HepG2 (cell line): Measurements from ENCODE around the gene SRSF1. TPM values are rescaled to one million over a fixed set of nuclear protein-coding genes. Genes with fewer than 3 reads are reported as not detected.

Experiments used
- ASH2L ChIP-seq: fragments of 300-600, 200-600 bp; sonication (generic); IDR thresholded peaks from 2 replicates; pipeline ENCODE4 v1.7.0; 2017; ENCODE audit warnings: low read depth, mild to moderate bottlenecking, moderate library complexity, mixed read lengths, low read length; ENCODE audit not compliant: insufficient read length
- DMAP1 ChIP-seq: IDR thresholded peaks from 2 replicates; pipeline ENCODE4 v1.6.1; 2016
- HOXA3 ChIP-seq: sonication (generic); formaldehyde crosslinking; IDR thresholded peaks from 2 replicates; pipeline ENCODE4 v1.5.0; 2020; ENCODE audit warnings: missing genetic modification reagents
- KDM2A ChIP-seq: sonication (generic); formaldehyde crosslinking; IDR thresholded peaks from 2 replicates; pipeline ENCODE4 v1.4.0; 2020; ENCODE audit warnings: low read depth, missing genetic modification reagents, borderline replicate concordance
- MED8 ChIP-seq: sonication (generic); formaldehyde crosslinking; IDR thresholded peaks from 2 replicates; pipeline ENCODE4 v1.8.1; 2023; ENCODE audit warnings: mild to moderate bottlenecking, missing genetic modification reagents; ENCODE audit not compliant: insufficient replicate concordance
- MEIS2 ChIP-seq: sonication (generic); formaldehyde crosslinking; IDR thresholded peaks from 2 replicates; pipeline ENCODE4 v1.9.0; 2021; ENCODE audit warnings: mild to moderate bottlenecking, missing genetic modification reagents
- SAP130 ChIP-seq: IDR thresholded peaks from 2 replicates; pipeline ENCODE4 v1.6.1; 2016; ENCODE audit warnings: low read depth
- YEATS2 ChIP-seq: sonication (generic); formaldehyde crosslinking; IDR thresholded peaks from 2 replicates; pipeline ENCODE4 v1.4.0; 2020; ENCODE audit warnings: missing genetic modification reagents, borderline replicate concordance
- ZFP41 ChIP-seq: sonication (generic); formaldehyde crosslinking; IDR thresholded peaks from 2 replicates; pipeline ENCODE4 v1.4.0; 2020; ENCODE audit warnings: mild to moderate bottlenecking, missing genetic modification reagents, borderline replicate concordance
- ZFX ChIP-seq: sonication (generic); formaldehyde crosslinking; IDR thresholded peaks from 2 replicates; pipeline ENCODE4 v1.4.0; 2020; ENCODE audit warnings: mild to moderate bottlenecking, low read depth, missing genetic modification reagents, moderate library complexity
- ZNF235 ChIP-seq: sonication (generic); formaldehyde crosslinking; IDR thresholded peaks from 2 replicates; pipeline ENCODE4 v1.8.1; 2023; ENCODE audit warnings: mild to moderate bottlenecking, missing genetic modification reagents, borderline replicate concordance
- ZNF331 ChIP-seq: sonication (generic); formaldehyde crosslinking; IDR thresholded peaks from 2 replicates; pipeline ENCODE4 v1.4.0; 2020; ENCODE audit warnings: missing genetic modification reagents
- ZNF547 ChIP-seq: sonication (generic); formaldehyde crosslinking; IDR thresholded peaks from 2 replicates; pipeline ENCODE4 v1.5.1; 2020; ENCODE audit warnings: mild to moderate bottlenecking, missing genetic modification reagents
- ZNF737 ChIP-seq: sonication (generic); formaldehyde crosslinking; IDR thresholded peaks from 2 replicates; pipeline ENCODE4 v1.5.0; 2020; ENCODE audit warnings: missing genetic modification reagents, mild to moderate bottlenecking, borderline replicate concordance
- polyA plus RNA-seq, 8 experiments: library from polyadenylated mRNA; depleted of rRNA in 3 of 8; stranded (reverse) in 7 of 8; unstranded in 1 of 8; fragments of >200 nt; fragmentation: Illumina TruSeq in 4 of 8; extraction: Trizol in 4 of 8; gene quantifications; 2 replicates each; pipeline versions ENCODE4 v1.2.1 to v1.2.3, GENCODE V29; 2011 to 2016; ENCODE audit warnings: low read depth in 4 of 8, missing spikeins in 1 of 8, mixed read lengths in 1 of 8; ENCODE audit not compliant: insufficient read depth in 1 of 8
- total RNA-seq, 5 experiments: library from RNA; depleted of rRNA; stranded (reverse); fragments of >200 nt; fragmentation: Illumina TruSeq; extraction: Trizol; gene quantifications; 2 replicates each; pipeline ENCODE4 v1.2.3, GENCODE V29; 2016; ENCODE audit warnings: low read depth in 1 of 5
- TF ChIP-seq, protein P1 (sequence below), 2 experiments: sonication (generic) in 1 of 2; formaldehyde crosslinking in 1 of 2; IDR thresholded peaks; 2 replicates each; pipeline versions ENCODE4 v1.4.0 to v1.6.1; 2018 to 2020; ENCODE audit warnings: missing genetic modification reagents in 2 of 2, borderline replicate concordance in 1 of 2, low read depth in 1 of 2, mild to moderate bottlenecking in 1 of 2, missing biosample characterization in 1 of 2
- TF ChIP-seq, protein P2 (sequence below): sonication (generic); formaldehyde crosslinking; IDR thresholded peaks from 2 replicates; pipeline ENCODE4 v1.5.0; 2020; ENCODE audit warnings: missing genetic modification reagents
- TF ChIP-seq, protein P3 (sequence below): sonication (generic); formaldehyde crosslinking; IDR thresholded peaks from 2 replicates; pipeline ENCODE4 v1.4.0; 2020; ENCODE audit warnings: mild to moderate bottlenecking, missing genetic modification reagents

The SRSF1 gene
- total and polyA plus RNA-seq, 2 of the 13 experiments (the other 11 are each of a cell fraction or from before 2014, with no cell fraction given): 142 to 445 TPM

DNA sequence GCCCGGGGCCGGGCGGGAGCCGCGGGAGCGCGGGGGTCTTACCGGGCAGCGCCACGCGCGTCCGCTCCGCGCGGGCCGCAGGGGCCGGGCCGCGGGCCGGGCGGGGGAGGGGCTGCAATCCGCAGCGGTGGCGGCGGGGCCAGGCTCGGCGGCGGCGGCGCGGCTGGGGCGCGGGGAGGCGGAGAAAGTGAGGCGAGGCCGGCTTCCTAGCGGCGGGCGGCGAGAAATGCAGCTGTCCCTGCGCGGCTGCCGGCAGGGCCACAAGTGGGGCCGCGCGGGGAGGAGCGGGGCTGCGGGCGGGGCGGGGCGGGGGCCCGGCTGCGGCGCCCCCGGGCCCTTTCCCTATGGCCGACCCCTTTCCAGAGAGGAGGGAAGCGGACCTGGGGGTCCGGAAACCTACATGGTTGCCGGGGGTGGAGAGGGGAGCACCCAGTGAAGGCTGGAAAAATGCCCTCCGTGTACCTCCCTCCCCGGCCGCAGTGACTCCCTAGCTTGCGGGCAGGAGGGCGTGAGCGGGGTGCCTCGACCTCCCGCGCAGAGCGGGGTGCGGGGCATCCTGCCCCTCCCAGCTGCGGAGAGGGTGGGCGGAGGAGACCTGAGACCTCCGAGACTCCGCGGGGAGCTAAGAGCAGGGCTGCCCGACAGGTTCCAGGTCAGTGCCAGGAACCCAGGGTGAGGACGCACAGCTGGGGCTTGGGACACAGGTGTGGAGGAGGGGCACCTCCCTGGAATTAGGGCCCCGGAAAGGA, 51.7 kb downstream of the SRSF1 start, which contains the start of gene CUEDC1 (continued):
- TF ChIP-seq HOXA3 (CRISPR knock-in tag) (peak; percentile 43; the same call in 1 of the 2 replicates), MEIS2 (0 out of 2 replicates have a peak, but pooled peaks have one; percentile 26), YEATS2 (no peak), DMAP1 (CRISPR knock-in tag) (no peak), ASH2L (peak; percentile 22), ZFX (CRISPR knock-in tag) (peak; percentile 23; the same call in 1 of the 2 replicates), ZNF235 (CRISPR knock-in tag) (no peak), ZFP41 (CRISPR knock-in tag) (0 out of 2 replicates have a peak, but pooled peaks have one; percentile 33), ZNF737 (CRISPR knock-in tag) (no peak), SAP130 (CRISPR knock-in tag) (peak; percentile 48; the same call in 1 of the 2 replicates), KDM2A (peak; percentile 36; the same call in 1 of the 2 replicates), MED8 (no peak), ZNF547 (no peak), ZNF331 (CRISPR knock-in tag) (0 out of 2 replicates have a peak, but pooled peaks have one; percentile 41)
- TF ChIP-seq, protein P1, sequence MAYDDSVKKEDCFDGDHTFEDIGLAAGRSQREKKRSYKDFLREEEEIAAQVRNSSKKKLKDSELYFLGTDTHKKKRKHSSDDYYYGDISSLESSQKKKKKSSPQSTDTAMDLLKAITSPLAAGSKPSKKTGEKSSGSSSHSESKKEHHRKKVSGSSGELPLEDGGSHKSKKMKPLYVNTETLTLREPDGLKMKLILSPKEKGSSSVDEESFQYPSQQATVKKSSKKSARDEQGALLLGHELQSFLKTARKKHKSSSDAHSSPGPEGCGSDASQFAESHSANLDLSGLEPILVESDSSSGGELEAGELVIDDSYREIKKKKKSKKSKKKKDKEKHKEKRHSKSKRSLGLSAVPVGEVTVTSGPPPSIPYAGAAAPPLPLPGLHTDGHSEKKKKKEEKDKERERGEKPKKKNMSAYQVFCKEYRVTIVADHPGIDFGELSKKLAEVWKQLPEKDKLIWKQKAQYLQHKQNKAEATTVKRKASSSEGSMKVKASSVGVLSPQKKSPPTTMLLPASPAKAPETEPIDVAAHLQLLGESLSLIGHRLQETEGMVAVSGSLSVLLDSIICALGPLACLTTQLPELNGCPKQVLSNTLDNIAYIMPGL (CRISPR knock-in tag; IDR thresholded peaks at IDR 0.05; ENCODE audit: borderline replicate concordance in 1 of 2, low read depth in 1 of 2): peak; percentile 47 to 68; a peak in 2 of 4 replicates
- TF ChIP-seq, protein P2, sequence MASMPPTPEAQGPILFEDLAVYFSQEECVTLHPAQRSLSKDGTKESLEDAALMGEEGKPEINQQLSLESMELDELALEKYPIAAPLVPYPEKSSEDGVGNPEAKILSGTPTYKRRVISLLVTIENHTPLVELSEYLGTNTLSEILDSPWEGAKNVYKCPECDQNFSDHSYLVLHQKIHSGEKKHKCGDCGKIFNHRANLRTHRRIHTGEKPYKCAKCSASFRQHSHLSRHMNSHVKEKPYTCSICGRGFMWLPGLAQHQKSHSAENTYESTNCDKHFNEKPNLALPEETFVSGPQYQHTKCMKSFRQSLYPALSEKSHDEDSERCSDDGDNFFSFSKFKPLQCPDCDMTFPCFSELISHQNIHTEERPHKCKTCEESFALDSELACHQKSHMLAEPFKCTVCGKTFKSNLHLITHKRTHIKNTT (CRISPR knock-in tag): no peak
- TF ChIP-seq, protein P3, sequence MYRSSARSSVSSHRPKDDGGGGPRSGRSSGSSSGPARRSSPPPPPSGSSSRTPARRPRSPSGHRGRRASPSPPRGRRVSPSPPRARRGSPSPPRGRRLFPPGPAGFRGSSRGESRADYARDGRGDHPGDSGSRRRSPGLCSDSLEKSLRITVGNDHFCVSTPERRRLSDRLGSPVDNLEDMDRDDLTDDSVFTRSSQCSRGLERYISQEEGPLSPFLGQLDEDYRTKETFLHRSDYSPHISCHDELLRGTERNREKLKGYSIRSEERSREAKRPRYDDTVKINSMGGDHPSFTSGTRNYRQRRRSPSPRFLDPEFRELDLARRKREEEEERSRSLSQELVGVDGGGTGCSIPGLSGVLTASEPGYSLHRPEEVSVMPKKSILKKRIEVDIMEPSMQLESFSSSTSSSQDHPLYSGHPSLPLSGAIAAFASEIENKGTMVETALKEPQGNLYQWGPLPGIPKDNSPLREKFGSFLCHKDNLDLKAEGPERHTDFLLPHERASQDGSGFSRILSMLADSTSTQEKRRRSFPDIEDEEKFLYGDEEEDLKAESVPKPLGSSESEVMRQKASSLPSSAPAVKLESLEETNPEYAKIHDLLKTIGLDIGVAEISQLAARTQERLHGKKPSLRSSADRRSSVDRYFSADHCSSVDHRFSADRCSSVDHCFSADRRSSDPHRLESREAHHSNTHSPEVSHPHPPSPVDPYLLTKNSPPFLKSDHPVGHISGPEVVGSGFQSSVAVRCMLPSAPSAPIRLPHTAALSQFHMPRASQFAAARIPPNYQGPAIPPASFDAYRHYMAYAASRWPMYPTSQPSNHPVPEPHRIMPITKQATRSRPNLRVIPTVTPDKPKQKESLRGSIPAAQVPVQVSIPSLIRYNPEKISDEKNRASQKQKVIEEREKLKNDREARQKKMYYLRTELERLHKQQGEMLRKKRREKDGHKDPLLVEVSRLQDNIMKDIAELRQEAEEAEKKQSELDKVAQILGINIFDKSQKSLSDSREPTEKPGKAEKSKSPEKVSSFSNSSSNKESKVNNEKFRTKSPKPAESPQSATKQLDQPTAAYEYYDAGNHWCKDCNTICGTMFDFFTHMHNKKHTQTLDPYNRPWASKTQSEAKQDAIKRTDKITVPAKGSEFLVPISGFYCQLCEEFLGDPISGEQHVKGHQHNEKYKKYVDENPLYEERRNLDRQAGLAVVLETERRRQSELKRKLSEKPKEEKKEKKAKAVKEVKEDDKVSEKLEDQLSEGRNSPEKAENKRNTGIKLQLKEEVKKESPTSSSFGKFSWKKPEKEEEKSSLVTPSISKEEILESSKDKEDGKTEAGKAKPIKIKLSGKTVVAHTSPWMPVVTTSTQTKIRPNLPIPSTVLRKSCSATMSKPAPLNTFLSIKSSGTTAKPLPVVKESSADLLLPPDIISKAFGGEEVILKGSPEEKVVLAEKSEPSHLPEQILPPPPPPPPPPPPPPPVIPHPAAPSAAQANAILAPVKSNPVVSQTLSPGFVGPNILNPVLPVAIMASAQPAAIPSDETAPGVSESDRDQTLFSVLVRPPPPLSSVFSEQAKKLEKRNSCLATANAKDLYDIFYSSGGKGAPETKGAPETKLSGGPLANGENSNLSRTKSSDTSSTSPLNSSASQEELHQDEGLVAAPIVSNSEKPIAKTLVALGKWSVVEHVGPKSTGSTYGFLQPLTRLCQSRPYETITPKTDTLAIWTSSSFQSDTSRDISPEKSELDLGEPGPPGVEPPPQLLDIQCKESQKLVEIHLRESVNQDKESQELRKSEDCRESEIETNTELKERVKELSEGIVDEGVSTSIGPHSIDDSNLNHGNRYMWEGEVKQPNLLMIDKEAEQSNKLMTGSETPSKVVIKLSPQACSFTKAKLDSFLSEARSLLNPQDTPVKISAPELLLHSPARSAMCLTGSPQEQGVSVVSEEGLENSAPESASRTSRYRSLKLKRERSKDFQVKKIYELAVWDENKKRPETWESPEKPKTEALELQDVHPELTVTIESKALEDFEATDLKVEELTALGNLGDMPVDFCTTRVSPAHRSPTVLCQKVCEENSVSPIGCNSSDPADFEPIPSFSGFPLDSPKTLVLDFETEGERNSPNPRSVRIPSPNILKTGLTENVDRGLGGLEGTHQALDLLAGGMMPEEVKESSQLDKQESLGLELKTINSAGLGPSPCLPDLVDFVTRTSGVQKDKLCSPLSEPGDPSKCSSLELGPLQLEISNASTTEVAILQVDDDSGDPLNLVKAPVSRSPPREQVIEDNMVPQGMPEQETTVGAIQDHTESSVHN (CRISPR knock-in tag): 0 out of 2 replicates have a peak, but pooled peaks have one; percentile 26
